ENCODE data around the gene ZNF70. TPM values are rescaled to one million over a fixed set of nuclear protein-coding genes. Genes with fewer than 3 reads are reported as not detected.

Gene ZNF70
- total RNA-seq, 1 experiment from 2014 or later = 3.2 TPM

GRCh38 chr22:23783265-23784150, 32.6 kb upstream of the ZNF70 start:
- no TSS peak for BruUV-seq (replicated peaks)
- ChIA-PET CTCF (no interaction called here), POLR2A (no interaction called here), RAD21 (ENCODE audit: low non-redundant PET in 1 of 2, low total read pairs in 2 of 2, uncharacterized antibody in 2 of 2, unreplicated experiment in 2 of 2) (no interaction called here)
- DNase-seq (ENCODE audit: low read depth, low spot score) = no peak
- no peak overlapping the region for H3K4me3 ChIP-seq (replicated peaks in 1 of 2; ENCODE audit: low read depth in 1 of 2, low read length in 2 of 2)
- H3K9me2 ChIP-seq (ENCODE audit: insufficient read depth) = no peaks in the 10 kb centered on the region
- no peak overlapping the region for H3K4me2 ChIP-seq (ENCODE audit: low read length)
- no peaks in the 10 kb centered on the region for H3K36me3 ChIP-seq (ENCODE audit: control insufficient read depth in 1 of 2, insufficient read depth in 2 of 2, low read length in 2 of 2)
- H3K79me2 ChIP-seq (ENCODE audit: insufficient read depth, low read length) = peaks cover 12% of the 10 kb centered on the region
- H3K9me3 ChIP-seq (ENCODE audit: control insufficient read depth in 1 of 2, insufficient read depth in 1 of 2, low read depth in 1 of 2, low read length in 2 of 2) = no peaks in the 10 kb centered on the region
- H4K20me1 ChIP-seq (ENCODE audit: insufficient read depth) = peaks cover 8% of the 10 kb centered on the region; the same call in 1 of the 2 replicates
- ATAC-seq = no peak
- H3K4me1 ChIP-seq (ENCODE audit: control insufficient read depth in 1 of 2, insufficient read depth in 2 of 2, low read length in 2 of 2) = peaks cover 21 to 40% of the 10 kb centered on the region in 2 experiments
- H3K9ac ChIP-seq (ENCODE audit: low read length) = no peak overlapping the region
- H3K27ac ChIP-seq (ENCODE audit: low read depth, low read length) = no peak overlapping the region
- TF ChIP-seq ZNF274 (IDR thresholded peaks at IDR 0.05; ENCODE audit: low read depth, low read length) (no peak), CTCF (IDR thresholded peaks at IDR 0.05 in 2 of 3, conservative IDR thresholded peaks at IDR 0.05 in 1 of 3; ENCODE audit: borderline replicate concordance in 1 of 3, insufficient read depth in 1 of 3, low read depth in 2 of 3, low read length in 2 of 3) (no peak), EGR1 (IDR thresholded peaks at IDR 0.05; ENCODE audit: low read depth) (no peak), SIN3A (IDR thresholded peaks at IDR 0.05; ENCODE audit: low read depth) (no peak), SRF (IDR thresholded peaks at IDR 0.05; ENCODE audit: low read depth) (no peak), CEBPB (IDR thresholded peaks at IDR 0.05; ENCODE audit: low read depth) (no peak)
- intact Hi-C loops (cut with micrococcal nuclease) = no loop called here
- H3K27me3 ChIP-seq (ENCODE audit: insufficient read depth, low read length) = no peaks in the 10 kb centered on the region
- no peak overlapping the region for H2AFZ ChIP-seq (ENCODE audit: low read depth, low read length, poor library complexity, severe bottlenecking)

- H3K4me1 ChIP-seq (ENCODE audit: control insufficient read depth in 1 of 2, insufficient read depth in 2 of 2, low read length in 2 of 2) = peaks cover 17 to 40% of the 10 kb centered on the region in 2 experiments
- no peak overlapping the region for H3K4me2 ChIP-seq (ENCODE audit: low read length)
- H3K27ac ChIP-seq (ENCODE audit: low read depth, low read length) = no peak overlapping the region
- H2AFZ ChIP-seq (ENCODE audit: low read depth, low read length, poor library complexity, severe bottlenecking) = no peak overlapping the region
- RAD21 ChIA-PET (ENCODE audit: low non-redundant PET in 1 of 2, low total read pairs in 2 of 2, uncharacterized antibody in 2 of 2, unreplicated experiment in 2 of 2) = no interaction called here
- POLR2A ChIA-PET = no interaction called here
- intact Hi-C loops (cut with micrococcal nuclease) = no loop called here
- H3K9me2 ChIP-seq (ENCODE audit: insufficient read depth) = no peaks in the 10 kb centered on the region
- CTCF ChIA-PET = no interaction called here
- H3K79me2 ChIP-seq (ENCODE audit: insufficient read depth, low read length) = peaks cover 4% of the 10 kb centered on the region
- BruUV-seq (replicated peaks) = no TSS peak
- ATAC-seq = no peak
- no peak overlapping the region for H3K9ac ChIP-seq (ENCODE audit: low read length)
- peaks cover 3% of the 10 kb centered on the region; the same call in 1 of the 2 replicates for H4K20me1 ChIP-seq (ENCODE audit: insufficient read depth)
- H3K36me3 ChIP-seq (ENCODE audit: control insufficient read depth in 1 of 2, insufficient read depth in 2 of 2, low read length in 2 of 2) = no peaks in the 10 kb centered on the region
- H3K4me3 ChIP-seq (replicated peaks in 1 of 2; ENCODE audit: low read depth in 1 of 2, low read length in 2 of 2) = no peak overlapping the region
- H3K9me3 ChIP-seq (ENCODE audit: control insufficient read depth in 1 of 2, insufficient read depth in 1 of 2, low read depth in 1 of 2, low read length in 2 of 2) = no peaks in the 10 kb centered on the region
- H3K27me3 ChIP-seq (ENCODE audit: insufficient read depth, low read length) = no peaks in the 10 kb centered on the region
- DNase-seq (ENCODE audit: low read depth, low spot score) = no peak
- no peak for TF ChIP-seq EGR1 (IDR thresholded peaks at IDR 0.05; ENCODE audit: low read depth)
- TF ChIP-seq CTCF (IDR thresholded peaks at IDR 0.05 in 2 of 3, conservative IDR thresholded peaks at IDR 0.05 in 1 of 3; ENCODE audit: borderline replicate concordance in 1 of 3, insufficient read depth in 1 of 3, low read depth in 2 of 3, low read length in 2 of 3) = no peak
- TF ChIP-seq JUND (IDR thresholded peaks at IDR 0.05) = no peak
- no peak for TF ChIP-seq FOSL1 (IDR thresholded peaks at IDR 0.05; ENCODE audit: low read depth)
- TF ChIP-seq ATF3 (IDR thresholded peaks at IDR 0.05) = no peak
- no peak for TF ChIP-seq EZH2phosphoT487 (IDR thresholded peaks at IDR 0.05; ENCODE audit: borderline replicate concordance)
- no peak for TF ChIP-seq ZBTB33 (IDR thresholded peaks at IDR 0.05; ENCODE audit: extremely low read depth, insufficient replicate concordance, low read length)
- no peak for TF ChIP-seq YY1 (IDR thresholded peaks at IDR 0.05; ENCODE audit: extremely low read depth, insufficient replicate concordance, low read depth, low read length)
Observed at GRCh38 chr22:23782703-23783102, 31.8 kb upstream of the ZNF70 start.
